Prostate gland (tissue), 1 donor: ENCODE results near the gene HMGCR.

Source experiments
- POLR2A ChIP-seq: fragments of 450-650 bp; IDR thresholded peaks from one replicate; pipeline ENCODE4 v1.6.1; 2016; ENCODE audit warnings: antibody characterized with exemption, mild to moderate bottlenecking
- POLR2AphosphoS5 ChIP-seq: sonication (generic); formaldehyde crosslinking; IDR thresholded peaks from one replicate; pipeline ENCODE4 v1.6.1; 2017; ENCODE audit warnings: antibody characterized with exemption

- TF ChIP-seq POLR2A (no peak), POLR2AphosphoS5 (peak; percentile 62)
Observed at GRCh38 chr5:75335952-75336614, 937 bp upstream of the HMGCR start.
